Astrocyte (in vitro differentiated cells and primary cell): ENCODE results near the gene PIM3. TPM values are rescaled to one million over a fixed set of nuclear protein-coding genes. Genes with fewer than 3 reads are reported as not detected.

ENCODE experiments used
- DNase-seq: peaks from one replicate; pipeline ENCODE4 v3.0.0-alpha.2; 2010; ENCODE audit warnings: low read depth
- FAIRE-seq: peaks from 2 replicates; lab custom pipeline; 2011; peaks lifted over from hg19 to GRCh38; lab: Jason Lieb, UNC
- H2AFZ ChIP-seq: 2 replicates; pipeline ENCODE4 v1.6.0; 2012; ENCODE audit warnings: low read depth, low read length, inconsistent platforms
- H3K27ac ChIP-seq: 2 replicates; pipeline ENCODE4 v1.5.1; 2011; ENCODE audit warnings: low read depth, low read length, inconsistent platforms
- H3K27me3 ChIP-seq: 2 replicates; pipeline ENCODE4 v1.6.0; 2011; ENCODE audit warnings: low read length, inconsistent platforms; ENCODE audit not compliant: insufficient read depth
- H3K36me3 ChIP-seq: 2 replicates; pipeline ENCODE4 v1.5.1; 2011; ENCODE audit warnings: low read length, inconsistent platforms; ENCODE audit not compliant: insufficient read depth
- H3K4me1 ChIP-seq: 2 replicates; pipeline ENCODE4 v1.5.1; 2011; ENCODE audit warnings: low read length, inconsistent platforms; ENCODE audit not compliant: insufficient read depth
- H3K4me2 ChIP-seq: 2 replicates; pipeline ENCODE4 v1.6.0; 2012; ENCODE audit warnings: low read length, inconsistent platforms
- H3K4me3 ChIP-seq: 2 replicates; pipeline ENCODE4 v1.5.1; 2011; ENCODE audit warnings: low read depth, mild to moderate bottlenecking, low read length, inconsistent platforms; ENCODE audit not compliant: insufficient read depth
- H3K79me2 ChIP-seq: 2 replicates; pipeline ENCODE4 v1.6.0; 2012; ENCODE audit warnings: mild to moderate bottlenecking, low read length, inconsistent platforms; ENCODE audit not compliant: insufficient read depth
- H3K9ac ChIP-seq: 2 replicates; pipeline ENCODE4 v1.6.0; 2012; ENCODE audit warnings: mild to moderate bottlenecking, low read length, inconsistent platforms
- H3K9me3 ChIP-seq: 2 replicates; pipeline ENCODE4 v1.5.1; 2012; ENCODE audit warnings: low read depth, mild to moderate bottlenecking, low read length, inconsistent platforms; ENCODE audit not compliant: insufficient read depth
- H4K20me1 ChIP-seq: 2 replicates; pipeline ENCODE4 v1.6.0; 2012; ENCODE audit warnings: low read length, inconsistent platforms; ENCODE audit not compliant: insufficient read depth
- H3K27ac Mint-ChIP-seq: one replicate; pipeline ENCODE4 v1.8.0; 2021; ENCODE audit warnings: mild to moderate bottlenecking, mixed read lengths; ENCODE audit not compliant: unreplicated experiment
- H3K27me3 Mint-ChIP-seq: one replicate; pipeline ENCODE4 v1.8.0; 2021; ENCODE audit warnings: low read depth, mixed read lengths; ENCODE audit not compliant: unreplicated experiment
- H3K36me3 Mint-ChIP-seq: one replicate; pipeline ENCODE4 v1.8.0; 2021; ENCODE audit warnings: low read depth, mixed read lengths; ENCODE audit not compliant: unreplicated experiment
- H3K4me1 Mint-ChIP-seq: one replicate; pipeline ENCODE4 v1.8.0; 2021; ENCODE audit warnings: low read depth, mixed read lengths; ENCODE audit not compliant: unreplicated experiment
- H3K4me3 Mint-ChIP-seq: one replicate; pipeline ENCODE4 v1.8.0; 2021; ENCODE audit warnings: mild to moderate bottlenecking, moderate library complexity, mixed read lengths; ENCODE audit not compliant: unreplicated experiment
- H3K9me3 Mint-ChIP-seq: one replicate; pipeline ENCODE4 v1.8.0; 2021; ENCODE audit warnings: mild to moderate bottlenecking, mixed read lengths; ENCODE audit not compliant: unreplicated experiment
- EZH2 ChIP-seq: IDR thresholded peaks from 2 replicates; pipeline ENCODE4 v1.6.1; 2012; ENCODE audit warnings: mild to moderate bottlenecking, low read length, inconsistent platforms; ENCODE audit not compliant: insufficient read depth
- total RNA-seq: library from RNA; stranded (reverse); gene quantifications from 2 replicates; pipeline ENCODE4 v1.2.1, GENCODE V29; 2021
- TF ChIP-seq, protein P1 (sequence below): IDR thresholded peaks from 2 replicates; pipeline ENCODE4 v1.5.1; 2011; ENCODE audit warnings: low read depth, mild to moderate bottlenecking, inconsistent platforms, low read length, moderate library complexity; ENCODE audit not compliant: insufficient read depth

Gene PIM3
- total RNA-seq, 1 donor from 2014 or later, result 15.5 TPM

DNA sequence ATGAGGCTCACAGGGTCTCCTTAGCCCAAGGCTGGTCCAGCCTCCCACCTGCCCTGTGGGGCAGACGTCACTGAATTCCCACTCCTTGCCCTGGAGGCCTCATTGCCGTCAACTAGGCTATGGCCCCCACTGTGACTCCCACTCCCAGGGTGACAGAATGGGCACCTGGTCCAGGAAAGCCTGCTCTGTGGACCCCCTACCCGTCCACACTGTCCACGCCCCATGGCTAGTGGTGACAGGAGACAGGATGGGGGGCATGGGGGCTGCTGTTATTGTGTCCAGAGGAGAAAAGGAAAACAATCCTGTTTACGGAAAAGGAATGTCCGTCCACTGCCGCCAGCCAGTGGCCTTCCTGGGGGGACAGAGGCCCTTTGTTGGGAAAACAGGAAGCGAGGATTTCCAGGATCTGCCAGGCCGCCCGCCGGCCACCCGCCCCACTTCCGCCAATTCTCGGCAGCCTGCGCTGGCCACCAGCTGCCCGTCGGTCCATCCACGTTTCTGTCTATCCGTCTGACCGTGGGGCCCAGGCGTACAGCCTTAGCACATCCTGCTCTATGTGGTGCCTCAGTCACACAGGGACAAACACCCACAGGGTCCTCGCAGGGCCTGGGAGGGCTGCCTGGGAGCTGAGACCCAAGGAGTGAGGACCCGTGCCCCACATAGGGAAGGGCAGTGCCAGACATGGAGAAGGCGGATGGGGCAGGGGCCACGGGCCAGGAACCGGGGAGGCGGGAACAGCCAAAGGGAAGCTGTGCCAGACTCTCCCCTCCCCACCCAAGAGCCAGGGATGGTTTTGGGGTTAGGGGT is 22.6 kb upstream of the PIM3 start:
- H3K9me3 Mint-ChIP-seq, result peaks cover 4% of the 10 kb centered on the region
- no peaks in the 10 kb centered on the region for H3K79me2 ChIP-seq
- no peak for DNase-seq
- no peaks in the 10 kb centered on the region for H3K36me3 Mint-ChIP-seq
- no peak overlapping the region for H2AFZ ChIP-seq
- no peaks in the 10 kb centered on the region for H3K4me1 Mint-ChIP-seq
- H3K4me3 ChIP-seq, result no peak overlapping the region
- peaks cover 5% of the 10 kb centered on the region for H3K27me3 Mint-ChIP-seq
- FAIRE-seq, result no peak
- H3K9me3 ChIP-seq, result no peaks in the 10 kb centered on the region
- H3K9ac ChIP-seq, result no peak overlapping the region
- H3K27ac ChIP-seq, result no peak overlapping the region
- no peaks in the 10 kb centered on the region for H3K36me3 ChIP-seq
- H3K4me3 Mint-ChIP-seq, result no peak overlapping the region
- TF ChIP-seq EZH2, result no peak
- TF ChIP-seq, protein P1, sequence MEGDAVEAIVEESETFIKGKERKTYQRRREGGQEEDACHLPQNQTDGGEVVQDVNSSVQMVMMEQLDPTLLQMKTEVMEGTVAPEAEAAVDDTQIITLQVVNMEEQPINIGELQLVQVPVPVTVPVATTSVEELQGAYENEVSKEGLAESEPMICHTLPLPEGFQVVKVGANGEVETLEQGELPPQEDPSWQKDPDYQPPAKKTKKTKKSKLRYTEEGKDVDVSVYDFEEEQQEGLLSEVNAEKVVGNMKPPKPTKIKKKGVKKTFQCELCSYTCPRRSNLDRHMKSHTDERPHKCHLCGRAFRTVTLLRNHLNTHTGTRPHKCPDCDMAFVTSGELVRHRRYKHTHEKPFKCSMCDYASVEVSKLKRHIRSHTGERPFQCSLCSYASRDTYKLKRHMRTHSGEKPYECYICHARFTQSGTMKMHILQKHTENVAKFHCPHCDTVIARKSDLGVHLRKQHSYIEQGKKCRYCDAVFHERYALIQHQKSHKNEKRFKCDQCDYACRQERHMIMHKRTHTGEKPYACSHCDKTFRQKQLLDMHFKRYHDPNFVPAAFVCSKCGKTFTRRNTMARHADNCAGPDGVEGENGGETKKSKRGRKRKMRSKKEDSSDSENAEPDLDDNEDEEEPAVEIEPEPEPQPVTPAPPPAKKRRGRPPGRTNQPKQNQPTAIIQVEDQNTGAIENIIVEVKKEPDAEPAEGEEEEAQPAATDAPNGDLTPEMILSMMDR, result no peak
- H3K4me1 ChIP-seq, result peaks cover 18% of the 10 kb centered on the region
- H3K27ac Mint-ChIP-seq, result no peak overlapping the region
- H3K4me2 ChIP-seq, result no peak overlapping the region
- no peaks in the 10 kb centered on the region for H4K20me1 ChIP-seq
- no peaks in the 10 kb centered on the region for H3K27me3 ChIP-seq

DNA sequence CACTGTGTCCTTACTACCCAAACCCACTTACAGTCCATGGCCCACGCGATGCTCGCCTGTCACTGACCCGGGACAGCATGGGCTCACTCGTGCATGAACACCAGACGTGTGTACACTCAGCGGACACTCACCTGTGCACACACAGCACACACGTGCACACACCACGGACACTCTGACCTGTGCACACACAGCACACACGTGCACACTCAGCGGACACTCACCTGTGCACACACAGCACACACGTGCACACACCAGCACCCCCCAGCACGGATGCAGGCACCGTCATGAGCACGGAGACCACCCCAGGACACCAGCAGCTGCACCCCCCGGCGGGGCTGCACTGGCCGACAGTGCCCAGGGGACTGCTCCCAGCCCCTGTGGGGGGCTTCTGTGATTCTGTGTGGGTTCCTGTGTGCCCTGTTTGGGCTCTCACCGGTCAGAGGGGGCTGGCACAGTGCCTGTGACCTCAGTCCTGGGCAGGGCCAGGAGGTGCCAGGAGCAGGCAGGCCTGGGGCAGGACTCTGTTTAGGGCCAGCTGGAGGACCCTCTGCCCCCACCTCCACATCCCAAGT is 21.9 kb upstream of the PIM3 start:
- Histone ChIP-seq H3K27ac (no peak overlapping the region), H3K79me2 (no peaks in the 10 kb centered on the region), H3K27me3 (no peaks in the 10 kb centered on the region), H3K4me1 (peaks cover 18% of the 10 kb centered on the region), H3K36me3 (no peaks in the 10 kb centered on the region), H4K20me1 (no peaks in the 10 kb centered on the region), H3K9ac (no peak overlapping the region), H3K4me2 (no peak overlapping the region), H2AFZ (no peak overlapping the region), H3K9me3 (no peaks in the 10 kb centered on the region), H3K4me3 (no peak overlapping the region)
- Mint-ChIP-seq H3K36me3 (no peaks in the 10 kb centered on the region), H3K27me3 (peaks cover 2% of the 10 kb centered on the region), H3K9me3 (peaks cover 2% of the 10 kb centered on the region), H3K27ac (no peak overlapping the region), H3K4me3 (no peak overlapping the region), H3K4me1 (no peaks in the 10 kb centered on the region)
- no peak for DNase-seq
- FAIRE-seq, result no peak
- TF ChIP-seq, protein P1, result no peak
- no peak for TF ChIP-seq EZH2
